ENCODE results near the gene KLHL29.

KLHL29 gene

GRCh38 chr2:23593752-23594459 is 208.9 kb downstream of the KLHL29 start:
- DNase-seq (ENCODE audit: low read depth in 2 of 2), result no peak

DNA sequence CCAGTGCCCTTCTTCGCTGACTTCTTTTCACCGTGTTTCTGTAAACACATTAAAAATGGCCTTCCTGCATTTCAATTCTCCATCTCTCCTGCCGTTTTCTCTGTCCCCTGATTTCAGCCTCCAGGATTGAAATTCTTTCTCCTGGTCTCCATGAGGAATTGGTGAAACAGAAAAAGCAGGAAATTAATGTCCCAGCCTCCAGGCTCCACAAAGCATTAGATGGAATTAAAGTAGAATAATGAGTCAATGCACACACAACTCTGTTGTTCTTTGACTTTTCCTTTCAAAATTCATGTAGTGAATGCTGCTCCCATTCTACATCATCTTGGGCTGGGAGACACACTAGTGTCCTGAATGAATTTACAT is 209.5 kb downstream of the KLHL29 start:
- no peak for DNase-seq (ENCODE audit: low read depth in 2 of 2)

- no peak for DNase-seq (ENCODE audit: low read depth in 2 of 2)
These were observed 210.0 kb downstream of the KLHL29 start for GRCh38 chr2:23595021-23595420.

DNA sequence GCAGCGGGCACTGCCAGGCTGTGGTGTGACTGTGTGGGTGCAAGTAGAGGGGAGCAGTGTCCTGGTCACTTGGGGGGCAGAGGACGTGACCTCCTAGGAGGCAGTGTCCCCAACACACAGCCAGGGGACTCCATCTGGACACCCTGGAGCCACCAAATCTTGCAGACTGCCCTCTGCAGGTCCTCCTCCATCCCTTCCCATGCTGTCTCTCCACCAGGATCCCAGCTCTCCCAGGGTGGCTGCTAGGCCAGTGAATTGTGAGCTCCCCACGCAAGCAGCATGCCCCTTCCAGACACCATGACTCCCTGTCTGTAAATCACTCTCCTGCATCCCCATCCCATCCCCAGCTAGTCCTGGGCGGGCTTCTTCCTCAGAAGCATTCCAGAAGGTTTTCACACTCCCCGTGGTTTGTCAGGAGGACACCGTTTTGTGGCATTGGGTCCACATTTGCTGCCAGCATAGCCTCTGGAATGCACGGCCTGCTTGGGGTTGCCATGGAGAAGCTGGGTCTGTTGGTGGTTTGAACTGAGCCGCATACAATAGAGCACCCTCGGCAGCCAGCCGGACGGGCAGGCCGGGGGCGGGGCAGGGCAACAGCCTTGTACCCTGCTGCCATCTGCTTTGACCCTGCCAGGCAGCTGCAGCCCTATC is 210.7 kb downstream of the KLHL29 start:
- no peak for DNase-seq (ENCODE audit: low read depth in 2 of 2)

GRCh38 chr2:23596316-23596885 is 211.4 kb downstream of the KLHL29 start:
- DNase-seq (ENCODE audit: low read depth in 2 of 2), result no peak

GRCh38 chr2:23597687-23598086 is 212.7 kb downstream of the KLHL29 start:
- no peak for DNase-seq (ENCODE audit: low read depth in 2 of 2)

DNA sequence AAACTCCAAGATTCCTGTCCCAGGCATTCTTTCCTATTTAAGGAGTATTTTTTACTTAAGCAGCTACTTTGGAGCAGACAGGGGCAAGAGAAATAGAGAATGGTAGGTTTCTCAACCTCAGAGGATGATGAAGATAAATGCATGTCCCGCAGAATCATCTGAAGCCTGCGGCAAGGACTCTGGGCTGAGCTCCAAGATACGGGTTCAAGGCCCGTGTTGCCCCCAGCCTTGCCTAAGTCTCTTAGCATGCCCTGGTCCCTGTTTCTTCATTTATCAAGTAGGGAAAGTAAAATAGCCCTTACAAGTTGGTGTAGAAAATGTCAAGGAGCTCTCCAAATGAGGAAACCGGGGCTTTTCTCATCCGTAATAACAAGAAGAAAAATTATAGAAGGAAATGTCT is 214.0 kb downstream of the KLHL29 start:
- DNase-seq (ENCODE audit: low read depth in 2 of 2), result no peak

GRCh38 chr2:23599667-23600066 is 214.7 kb downstream of the KLHL29 start:
- no peak for DNase-seq (ENCODE audit: low read depth in 2 of 2)

- DNase-seq (ENCODE audit: low read depth in 2 of 2), result no peak
These were observed 215.4 kb downstream of the KLHL29 start for GRCh38 chr2:23600346-23600745.

GRCh38 chr2:23601301-23601965 is 216.5 kb downstream of the KLHL29 start:
- no peak for DNase-seq (ENCODE audit: low read depth in 2 of 2)

GRCh38 chr2:23602116-23602515 is 217.1 kb downstream of the KLHL29 start:
- DNase-seq (ENCODE audit: low read depth in 2 of 2), result no peak

GRCh38 chr2:23603156-23603555 is 218.2 kb downstream of the KLHL29 start:
- DNase-seq (ENCODE audit: low read depth in 2 of 2), result no peak

DNA sequence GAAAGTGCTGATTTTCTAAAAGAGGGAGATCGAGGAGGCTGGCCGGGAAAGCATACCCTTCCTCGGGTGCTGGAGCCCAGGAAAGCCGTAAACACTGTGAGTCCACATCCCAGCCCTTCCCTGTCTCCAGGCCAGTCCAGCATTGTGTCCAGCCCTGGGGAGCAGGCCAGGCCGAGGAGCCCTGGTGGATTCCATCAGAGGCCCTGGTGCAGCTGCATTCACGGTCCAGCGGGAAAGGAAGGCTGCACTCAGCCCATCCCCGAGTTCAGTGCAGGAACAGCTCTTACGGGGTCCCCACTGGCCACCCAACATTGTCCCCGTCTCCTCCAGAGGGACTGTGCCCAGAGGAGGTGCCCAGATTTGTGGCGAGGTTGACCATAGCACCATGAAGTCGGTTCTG is 218.6 kb downstream of the KLHL29 start:
- DNase-seq (ENCODE audit: low read depth in 2 of 2), result no peak

GRCh38 chr2:23604731-23605130 is 219.8 kb downstream of the KLHL29 start:
- no peak for DNase-seq (ENCODE audit: low read depth in 2 of 2)

- DNase-seq (ENCODE audit: low read depth in 2 of 2), result no peak
These were observed 220.3 kb downstream of the KLHL29 start for GRCh38 chr2:23605236-23605635.

DNA sequence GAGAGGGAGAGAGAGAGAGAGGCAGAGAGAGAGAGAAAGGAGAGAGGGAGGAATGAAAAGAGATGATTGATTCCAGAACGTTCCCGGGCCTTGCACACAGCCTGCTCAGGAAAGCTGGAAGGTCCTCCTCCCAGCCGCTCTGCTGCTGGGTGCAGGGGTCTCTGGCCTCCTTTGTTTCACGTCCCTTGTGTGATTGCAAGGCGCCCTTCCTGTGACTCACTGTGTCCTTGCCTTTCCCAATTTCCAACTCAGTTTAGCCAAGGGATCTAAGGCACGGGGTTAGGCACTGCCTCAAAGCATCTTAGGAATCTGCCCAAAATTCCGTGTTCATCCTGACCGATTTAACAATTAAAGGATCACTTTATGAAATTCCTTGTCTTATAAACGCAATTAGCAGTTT is 221.2 kb downstream of the KLHL29 start:
- no peak for DNase-seq (ENCODE audit: low read depth in 2 of 2)

DNA sequence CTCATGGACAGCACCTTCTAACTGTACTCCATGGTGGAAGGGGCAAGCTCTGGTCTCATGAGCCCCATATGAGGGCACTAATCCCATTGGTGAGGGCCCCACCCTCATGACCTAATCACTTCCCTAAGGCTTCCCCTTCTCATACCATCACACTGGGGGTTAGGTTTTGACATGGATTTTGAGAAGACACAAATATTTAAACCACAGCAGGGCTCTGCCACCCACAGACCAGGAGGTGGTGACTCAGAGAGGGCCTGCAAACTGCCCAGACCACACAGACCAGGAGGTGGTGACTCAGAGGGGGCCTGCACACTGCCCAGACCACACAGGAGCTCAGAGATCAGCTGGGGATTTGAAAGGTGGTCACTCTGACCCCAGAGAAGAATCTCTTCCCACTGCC is 222.0 kb downstream of the KLHL29 start:
- DNase-seq (ENCODE audit: low read depth in 2 of 2), result no peak

DNA sequence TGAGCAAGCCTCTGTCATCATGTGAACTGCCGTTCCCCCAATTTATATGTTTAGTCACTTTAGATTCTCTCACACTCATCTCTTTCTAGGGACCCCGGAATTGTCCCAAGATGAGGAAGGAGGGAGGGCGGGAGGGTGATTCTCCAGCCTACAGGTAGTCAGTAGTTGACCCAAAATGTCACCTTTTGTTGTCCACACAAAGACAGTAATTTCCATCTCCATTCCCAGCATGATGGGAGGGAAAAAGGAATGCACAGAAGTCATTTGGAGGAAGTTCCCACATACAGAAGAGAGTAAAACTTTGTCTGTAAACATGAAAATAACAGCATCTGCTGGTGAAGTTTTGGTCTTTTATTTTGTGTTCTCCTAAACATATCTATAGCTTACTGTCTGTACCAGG is 222.9 kb downstream of the KLHL29 start:
- DNase-seq (ENCODE audit: low read depth in 2 of 2), result no peak

GRCh38 chr2:23609254-23609653 is 224.3 kb downstream of the KLHL29 start:
- DNase-seq (ENCODE audit: low read depth in 2 of 2), result no peak

DNA sequence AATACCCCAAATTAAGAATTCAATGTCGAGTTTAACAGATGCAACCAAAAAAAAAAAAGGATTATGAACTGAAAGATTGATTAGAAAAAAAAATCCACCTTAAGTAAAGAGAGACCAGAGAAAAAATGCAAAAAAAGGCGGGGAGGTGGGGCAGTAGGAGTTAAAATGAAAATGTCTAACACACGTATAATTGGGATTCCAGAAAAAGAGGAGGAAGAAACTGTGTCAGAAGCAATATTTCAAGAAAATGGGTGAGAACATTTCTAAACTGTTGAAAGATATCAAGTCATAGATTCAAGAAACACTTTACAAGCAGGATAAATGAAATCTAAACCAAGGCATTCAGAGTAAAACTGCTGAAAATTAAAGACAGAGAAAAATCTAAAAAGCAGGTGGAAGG is 226.9 kb downstream of the KLHL29 start:
- DNase-seq (ENCODE audit: low read depth in 2 of 2), result no peak

- DNase-seq (ENCODE audit: low read depth in 2 of 2), result no peak
These were observed 229.7 kb downstream of the KLHL29 start for GRCh38 chr2:23614701-23615100.

- DNase-seq (ENCODE audit: low read depth in 2 of 2), result no peak
These were observed 230.4 kb downstream of the KLHL29 start for GRCh38 chr2:23615216-23616020.

All from stimulated activated CD8-positive, alpha-beta memory T cell treated with anti-CD3 and anti-CD28 coated beads, Interleukin-2, amount 100 ng/mL, for 1 hour (primary cell).